Esophagus squamous epithelium (tissue), 5 donors: ENCODE measurements around the gene MXD4. TPM values are rescaled to one million over a fixed set of nuclear protein-coding genes. Genes with fewer than 3 reads are reported as not detected.

Source experiments
- DNase-seq: peaks from one replicate; lab custom pipeline; 2025; lab: John Stamatoyannopoulos, UW
- H3K27ac ChIP-seq, 4 donors: fragments of 200-600 bp; sonication (generic); one replicate each; pipeline ENCODE4 v1.5.1; 2016 to 2019; ENCODE audit warnings: mild to moderate bottlenecking in 1 of 4
- H3K27me3 ChIP-seq, 4 donors: fragments of 200-600 bp; sonication (generic); 1 replicate in 3 of 4; 2 replicates in 1 of 4; pipeline versions ENCODE4 v1.5.1 to v1.6.0; 2017 to 2021; ENCODE audit warnings: antibody characterized with exemption in 1 of 4
- H3K36me3 ChIP-seq, 3 donors: fragments of 200-600 bp; sonication (generic); one replicate each; pipeline ENCODE4 v1.5.1; 2016 to 2019
- H3K4me1 ChIP-seq, 3 donors: fragments of 200-600 bp; sonication (generic); one replicate each; pipeline ENCODE4 v1.5.1; 2017 to 2019
- H3K4me3 ChIP-seq, 4 donors: fragments of 200-600 bp; sonication (generic); 1 replicate in 3 of 4; 2 replicates in 1 of 4; pipeline ENCODE4 v1.5.1; 2016 to 2019; ENCODE audit warnings: mild to moderate bottlenecking in 2 of 4, moderate library complexity in 1 of 4
- H3K9me3 ChIP-seq, 3 donors: fragments of 200-600 bp; sonication (generic); one replicate each; pipeline ENCODE4 v1.5.1; 2016 to 2019
- POLR2A ChIP-seq, 4 donors: fragments of 450-650 bp; IDR thresholded peaks; one replicate each; pipeline ENCODE4 v1.6.1; 2017; ENCODE audit warnings: antibody characterized with exemption in 4 of 4, mild to moderate bottlenecking in 4 of 4, moderate library complexity in 3 of 4
- WGBS, 2 donors: methylation state at CpG; one replicate each; pipeline ENCODE4 v1.1.5; 2018; 5-methylcytosine and 5-hydroxymethylcytosine counted together
- intact Hi-C: fragments of 100-400 bp; cut with DNase I; formaldehyde crosslinking; loops from one replicate; pipeline ENCODE4 v1.15.0; 2022
- total RNA-seq, 4 donors: library from RNA; depleted of rRNA; stranded (reverse); fragments of >200 nt; gene quantifications; one replicate each; pipeline ENCODE4 v1.1.0, GENCODE V29; 2016
- TF ChIP-seq, protein P1 (sequence below), 6 experiments: fragments of 450-650 bp in 4 of 6; fragments of 200-600 bp in 2 of 6; sonication (generic) in 2 of 6; IDR thresholded peaks; one replicate each; pipeline ENCODE4 v1.5.1; 2016 to 2019; ENCODE audit warnings: antibody characterized with exemption in 6 of 6, mild to moderate bottlenecking in 4 of 6, moderate library complexity in 4 of 6
- donor health status: DM: yes; HTN: yes; CAD: no.

MXD4 gene, protein sequence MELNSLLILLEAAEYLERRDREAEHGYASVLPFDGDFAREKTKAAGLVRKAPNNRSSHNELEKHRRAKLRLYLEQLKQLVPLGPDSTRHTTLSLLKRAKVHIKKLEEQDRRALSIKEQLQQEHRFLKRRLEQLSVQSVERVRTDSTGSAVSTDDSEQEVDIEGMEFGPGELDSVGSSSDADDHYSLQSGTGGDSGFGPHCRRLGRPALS
- 10 to 100 TPM; 12.9 to 32.2 (median 27.8) TPM for total RNA-seq

DNA sequence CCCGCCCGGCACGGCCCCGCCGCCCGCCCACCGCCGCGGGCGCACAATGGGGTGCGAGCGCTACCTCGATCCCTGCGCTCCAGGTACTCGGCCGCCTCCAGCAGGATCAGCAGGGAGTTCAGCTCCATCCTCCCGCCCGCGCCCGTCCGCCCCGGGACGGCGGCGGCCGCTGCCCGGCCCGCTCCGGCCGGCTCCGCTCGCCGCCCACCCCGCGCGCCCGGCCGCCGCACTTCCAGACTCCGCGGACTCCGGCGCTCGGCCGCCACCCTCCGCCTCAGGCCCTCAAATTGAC is at the start of gene MXD4:
MXD4 (minus strand) TSS at position 257 of the 292 bp plus-strand sequence; CDS start at position 128, 129 bp downstream.
- no peak for DNase-seq
- WGBS, 2 donors: no CpG with 5 or more reads among the region's 46 CpGs
- TF ChIP-seq, protein P1, sequence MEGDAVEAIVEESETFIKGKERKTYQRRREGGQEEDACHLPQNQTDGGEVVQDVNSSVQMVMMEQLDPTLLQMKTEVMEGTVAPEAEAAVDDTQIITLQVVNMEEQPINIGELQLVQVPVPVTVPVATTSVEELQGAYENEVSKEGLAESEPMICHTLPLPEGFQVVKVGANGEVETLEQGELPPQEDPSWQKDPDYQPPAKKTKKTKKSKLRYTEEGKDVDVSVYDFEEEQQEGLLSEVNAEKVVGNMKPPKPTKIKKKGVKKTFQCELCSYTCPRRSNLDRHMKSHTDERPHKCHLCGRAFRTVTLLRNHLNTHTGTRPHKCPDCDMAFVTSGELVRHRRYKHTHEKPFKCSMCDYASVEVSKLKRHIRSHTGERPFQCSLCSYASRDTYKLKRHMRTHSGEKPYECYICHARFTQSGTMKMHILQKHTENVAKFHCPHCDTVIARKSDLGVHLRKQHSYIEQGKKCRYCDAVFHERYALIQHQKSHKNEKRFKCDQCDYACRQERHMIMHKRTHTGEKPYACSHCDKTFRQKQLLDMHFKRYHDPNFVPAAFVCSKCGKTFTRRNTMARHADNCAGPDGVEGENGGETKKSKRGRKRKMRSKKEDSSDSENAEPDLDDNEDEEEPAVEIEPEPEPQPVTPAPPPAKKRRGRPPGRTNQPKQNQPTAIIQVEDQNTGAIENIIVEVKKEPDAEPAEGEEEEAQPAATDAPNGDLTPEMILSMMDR (IDR thresholded peaks at IDR 0.05): no peak
- peak in 1 of 4 donors; percentile 13 for TF ChIP-seq POLR2A (IDR thresholded peaks at IDR 0.05)
- H3K36me3 ChIP-seq: peaks cover 0 to 34% (median 0%) of the 10 kb centered on the region in 3 donors
- intact Hi-C loops: no loop called here
- H3K27me3 ChIP-seq: no peaks in the 10 kb centered on the region
- H3K4me1 ChIP-seq: peaks cover 42 to 82% (median 52%) of the 10 kb centered on the region in 3 donors
- peak within 1 kb of the TSS; percentile 87 to 98 (median 93) for H3K4me3 ChIP-seq
- peak within 1 kb of the TSS; percentile 90 to 98 (median 94) for H3K27ac ChIP-seq
- no peaks in the 10 kb centered on the region for H3K9me3 ChIP-seq

DNA sequence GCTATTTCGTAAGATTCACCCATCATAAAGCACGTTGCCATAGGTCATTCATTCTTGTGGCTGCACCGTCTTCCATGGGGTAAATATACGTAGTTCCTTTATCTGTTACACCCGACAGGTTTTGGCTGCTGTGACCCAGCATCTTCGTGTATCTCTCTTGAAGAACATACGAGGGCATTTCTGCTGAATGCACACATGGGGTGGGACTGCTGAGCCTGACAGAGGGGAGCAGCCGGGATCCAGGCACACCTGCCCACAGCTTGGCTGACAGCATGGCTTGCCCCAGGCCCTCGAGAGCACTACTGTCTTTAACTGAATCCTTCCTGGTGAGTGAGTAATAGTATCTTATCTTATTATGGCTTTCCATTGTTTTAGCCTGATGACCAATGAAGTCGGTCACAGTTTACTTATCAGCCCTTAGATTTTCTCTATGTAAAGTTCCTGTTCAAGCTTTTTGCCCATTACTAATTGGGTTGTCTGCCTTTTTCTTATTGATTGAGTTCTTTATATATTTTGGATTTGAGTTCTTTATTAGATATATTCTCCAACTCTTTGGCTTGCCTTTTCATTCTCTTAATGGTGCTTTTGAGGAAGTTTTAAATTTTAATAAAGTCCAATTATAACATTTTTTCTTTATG is 45.0 kb upstream of the MXD4 start:
- 85 to 92% methylated on average over 10 of the region's 10 CpGs for WGBS, 2 donors
- Histone ChIP-seq H3K36me3 (no peaks in the 10 kb centered on the region), H3K9me3 (peaks cover 0 to 5% (median 0%) of the 10 kb centered on the region in 3 donors), H3K4me3 (no peak overlapping the region), H3K27ac (no peak overlapping the region), H3K4me1 (no peaks in the 10 kb centered on the region), H3K27me3 (no peaks in the 10 kb centered on the region)
- no peak for DNase-seq
- intact Hi-C loops: no loop called here
- TF ChIP-seq, protein P1 (IDR thresholded peaks at IDR 0.05): no peak
- no peak for TF ChIP-seq POLR2A (IDR thresholded peaks at IDR 0.05)

- 79 to 81% methylated on average over 8 to 11 of the region's 11 CpGs for WGBS, 2 donors
- no peak for TF ChIP-seq POLR2A (IDR thresholded peaks at IDR 0.05)
- TF ChIP-seq, protein P1 (IDR thresholded peaks at IDR 0.05): no peak
- no peak overlapping the region for H3K4me3 ChIP-seq
- no peaks in the 10 kb centered on the region for H3K36me3 ChIP-seq
- intact Hi-C loops: no loop called here
- H3K27me3 ChIP-seq: no peaks in the 10 kb centered on the region
- DNase-seq: no peak
- H3K4me1 ChIP-seq: peaks cover 0 to 6% (median 0%) of the 10 kb centered on the region in 3 donors
- no peak overlapping the region for H3K27ac ChIP-seq
- H3K9me3 ChIP-seq: peaks cover 0 to 5% (median 0%) of the 10 kb centered on the region in 3 donors
Observed at GRCh38 chr4:2305766-2306501, 44.0 kb upstream of the MXD4 start.

- TF ChIP-seq, protein P1 (IDR thresholded peaks at IDR 0.05): no peak
- TF ChIP-seq POLR2A (IDR thresholded peaks at IDR 0.05): no peak
- intact Hi-C loops: no loop called here
- Histone ChIP-seq H3K4me1 (peaks cover 0 to 6% (median 0%) of the 10 kb centered on the region in 3 donors), H3K36me3 (no peaks in the 10 kb centered on the region), H3K27ac (no peak overlapping the region), H3K4me3 (no peak overlapping the region), H3K27me3 (no peaks in the 10 kb centered on the region), H3K9me3 (no peaks in the 10 kb centered on the region)
- 88 to 100% methylated on average over 3 to 15 of the region's 41 CpGs for WGBS, 2 donors
- DNase-seq: no peak
Observed at GRCh38 chr4:2304877-2305561, 43.1 kb upstream of the MXD4 start.
